GM19238 (cell line): Measurements from ENCODE around the gene PLCB4.

Experiments
- DNase-seq: peaks from one replicate; pipeline ENCODE4 v3.0.0; 2011; ENCODE audit warnings: low spot score; ENCODE audit not compliant: insufficient read length

PLCB4 gene

GRCh38 chr20:9100691-9101090, 31.8 kb downstream of the PLCB4 start:
- DNase-seq, result no peak

GRCh38 chr20:9102456-9102855, 33.6 kb downstream of the PLCB4 start:
- DNase-seq, result no peak

- no peak for DNase-seq
Observed at GRCh38 chr20:9103955-9104354, 35.1 kb downstream of the PLCB4 start.

GRCh38 chr20:9108260-9108659, 39.4 kb downstream of the PLCB4 start:
- DNase-seq, result no peak

- DNase-seq, result no peak
Observed at GRCh38 chr20:9109566-9109965, 40.7 kb downstream of the PLCB4 start.

- DNase-seq, result no peak
Observed at GRCh38 chr20:9110365-9110764, 41.5 kb downstream of the PLCB4 start.

GRCh38 chr20:9110916-9111432, 42.1 kb downstream of the PLCB4 start:
- no peak for DNase-seq

- no peak for DNase-seq
Observed at GRCh38 chr20:9112541-9113515, 43.9 kb downstream of the PLCB4 start.

- DNase-seq, result no peak
Observed at GRCh38 chr20:9114709-9115108, 45.8 kb downstream of the PLCB4 start.

GRCh38 chr20:9117548-9117947, 48.7 kb downstream of the PLCB4 start:
- DNase-seq, result no peak

- DNase-seq, result no peak
Observed at GRCh38 chr20:9119776-9120175, 50.9 kb downstream of the PLCB4 start.

GRCh38 chr20:9121211-9121610, 52.3 kb downstream of the PLCB4 start:
- no peak for DNase-seq

GRCh38 chr20:9122571-9122970, 53.7 kb downstream of the PLCB4 start:
- no peak for DNase-seq

- no peak for DNase-seq
Observed at GRCh38 chr20:9126527-9126926, 57.6 kb downstream of the PLCB4 start.

GRCh38 chr20:9128568-9128967, 59.7 kb downstream of the PLCB4 start:
- no peak for DNase-seq

- no peak for DNase-seq
Observed at GRCh38 chr20:9129756-9130155, 60.9 kb downstream of the PLCB4 start.

GRCh38 chr20:9130521-9130920, 61.6 kb downstream of the PLCB4 start:
- no peak for DNase-seq

- no peak for DNase-seq
Observed at GRCh38 chr20:9131841-9132240, 63.0 kb downstream of the PLCB4 start.

- DNase-seq, result no peak
Observed at GRCh38 chr20:9134346-9134745, 65.5 kb downstream of the PLCB4 start.

- DNase-seq, result no peak
Observed at GRCh38 chr20:9136114-9136513, 67.2 kb downstream of the PLCB4 start.

- DNase-seq, result no peak
Observed at GRCh38 chr20:9137001-9137400, 68.1 kb downstream of the PLCB4 start.

- DNase-seq, result no peak
Observed at GRCh38 chr20:9139106-9139833, 70.4 kb downstream of the PLCB4 start.
